Measurements from ENCODE around the gene LMOD3. TPM values are rescaled to one million over a fixed set of nuclear protein-coding genes. Genes with fewer than 3 reads are reported as not detected.

LMOD3 gene
- total and polyA plus RNA-seq, 4 experiments from 2014 or later: 0.13 to 0.24 TPM; not detected in 2

GRCh38 chr3:69058947-69059224 lies 63.5 kb downstream of the LMOD3 start:
- no peaks in the 10 kb centered on the region for H3K27me3 ChIP-seq (ENCODE audit: insufficient read depth, low read length)
- H3K27ac Mint-ChIP-seq: peak overlapping the region; percentile 83 to 96 (median 89)
- H3K4me3 ChIP-seq (ENCODE audit: low read length in 2 of 2): no peak overlapping the region
- peaks cover 29% of the 10 kb centered on the region for H3K36me3 ChIP-seq (ENCODE audit: insufficient read depth, low read length)
- peak overlapping the region in 6 of 8 donors; percentile 44 to 75 (median 68) for H3K4me3 Mint-ChIP-seq
- ChIA-PET POLR2A (ENCODE audit: partially characterized antibody) (interaction anchor here (0.7 to 10.3 kb wide), 3 partner anchors 20 to 35 kb away, joined by 3 to 208 read pairs (median 46); partner anchors contain the start of genes ARL6IP5 and UBA3), CTCF (ENCODE audit: partially characterized antibody) (interaction anchor here (0.9 to 2.1 kb wide), 4 partner anchors 11 to 33 kb away, joined by 3 to 5 read pairs (median 4); no protein-coding TSS in a partner anchor)
- H3K9me3 ChIP-seq (ENCODE audit: control insufficient read depth in 1 of 2, low read length in 2 of 2): no peaks in the 10 kb centered on the region
- peaks cover 37% of the 10 kb centered on the region for H3K4me1 ChIP-seq (ENCODE audit: insufficient read depth, low read length)
- peaks cover 0 to 4% (median 0%) of the 10 kb centered on the region in 8 donors for H3K9me3 Mint-ChIP-seq
- no peak for DNase-seq
- peaks cover 44 to 58% of the 10 kb centered on the region in 2 donors for H3K36me3 Mint-ChIP-seq
- no peaks in the 10 kb centered on the region for H3K27me3 Mint-ChIP-seq
- intact Hi-C loops (cut with micrococcal nuclease): no loop called here
- peak overlapping the region; percentile 17 for H3K27ac ChIP-seq (ENCODE audit: low read depth, low read length)
- peaks cover 24 to 54% (median 33%) of the 10 kb centered on the region in 4 donors for H3K4me1 Mint-ChIP-seq

- H3K9me3 Mint-ChIP-seq: peaks cover 0 to 4% (median 0%) of the 10 kb centered on the region in 8 donors
- H3K27ac ChIP-seq (ENCODE audit: low read depth, low read length): peak overlapping the region; percentile 17
- CTCF ChIA-PET (ENCODE audit: partially characterized antibody): interaction anchor here (0.9 to 1.9 kb wide), 5 partner anchors 12 to 61 kb away, joined by 3 to 5 read pairs (median 4); no protein-coding TSS in a partner anchor
- H3K4me3 ChIP-seq (ENCODE audit: low read length in 2 of 2): no peak overlapping the region
- POLR2A ChIA-PET (ENCODE audit: partially characterized antibody): interaction anchor here (0.7 to 10.3 kb wide), 3 partner anchors 20 to 35 kb away, joined by 3 to 208 read pairs (median 46); partner anchors contain the start of genes ARL6IP5 and UBA3
- peaks cover 19 to 48% (median 28%) of the 10 kb centered on the region in 4 donors for H3K4me1 Mint-ChIP-seq
- H3K4me3 Mint-ChIP-seq: peak overlapping the region in 7 of 8 donors; percentile 27 to 75 (median 65)
- DNase-seq: peak in 4 of 5 donors; percentile 33 to 55 (median 45)
- peaks cover 32% of the 10 kb centered on the region for H3K4me1 ChIP-seq (ENCODE audit: insufficient read depth, low read length)
- H3K36me3 ChIP-seq (ENCODE audit: insufficient read depth, low read length): peaks cover 29% of the 10 kb centered on the region
- no peaks in the 10 kb centered on the region for H3K27me3 Mint-ChIP-seq
- H3K9me3 ChIP-seq (ENCODE audit: control insufficient read depth in 1 of 2, low read length in 2 of 2): no peaks in the 10 kb centered on the region
- H3K36me3 Mint-ChIP-seq: peaks cover 41 to 55% of the 10 kb centered on the region in 2 donors
- peak overlapping the region; percentile 83 to 96 (median 89) for H3K27ac Mint-ChIP-seq
- no peaks in the 10 kb centered on the region for H3K27me3 ChIP-seq (ENCODE audit: insufficient read depth, low read length)
- intact Hi-C loops (cut with micrococcal nuclease): no loop called here
These were observed 64.0 kb downstream of the LMOD3 start for GRCh38 chr3:69058180-69058946.

Other genes starting within 250 kb of the LMOD3 start
- gene TAFA4, start 190.0 kb downstream of the LMOD3 start, total RNA-seq: not detected
- not detected for gene TAFA4, start 190.0 kb downstream of the LMOD3 start, polyA plus RNA-seq
- gene EOGT, start 108.9 kb downstream of the LMOD3 start, total RNA-seq: 10 to 100 TPM; 26.7 to 28.6 TPM
- gene EOGT, start 108.9 kb downstream of the LMOD3 start, polyA plus RNA-seq: 1 to 10 TPM; 8.2 to 9.2 TPM
- 10 to 100 TPM; 58.5 to 61.0 TPM for gene TMF1, start 70.3 kb downstream of the LMOD3 start, total RNA-seq
- 10 to 100 TPM; 42.8 to 43.2 TPM for gene TMF1, start 70.3 kb downstream of the LMOD3 start, polyA plus RNA-seq
- gene UBA3, start 42.2 kb downstream of the LMOD3 start, total RNA-seq: 10 to 100 TPM; 81.0 to 81.6 TPM
- gene UBA3, start 42.2 kb downstream of the LMOD3 start, polyA plus RNA-seq: 100 to 1,000 TPM in 1 of 2 donors, 10 to 100 TPM in 1; 60.1 to 105 TPM
- 100 to 1,000 TPM; 147 to 156 TPM for gene ARL6IP5, start 37.7 kb downstream of the LMOD3 start, total RNA-seq
- 100 to 1,000 TPM; 500 to 953 TPM for gene ARL6IP5, start 37.7 kb downstream of the LMOD3 start, polyA plus RNA-seq